ENCODE results near the gene PMVK. TPM values are rescaled to one million over a fixed set of nuclear protein-coding genes. Genes with fewer than 3 reads are reported as not detected.

PMVK gene
- total RNA-seq, 1 experiment from 2014 or later = 26.3 TPM

DNA sequence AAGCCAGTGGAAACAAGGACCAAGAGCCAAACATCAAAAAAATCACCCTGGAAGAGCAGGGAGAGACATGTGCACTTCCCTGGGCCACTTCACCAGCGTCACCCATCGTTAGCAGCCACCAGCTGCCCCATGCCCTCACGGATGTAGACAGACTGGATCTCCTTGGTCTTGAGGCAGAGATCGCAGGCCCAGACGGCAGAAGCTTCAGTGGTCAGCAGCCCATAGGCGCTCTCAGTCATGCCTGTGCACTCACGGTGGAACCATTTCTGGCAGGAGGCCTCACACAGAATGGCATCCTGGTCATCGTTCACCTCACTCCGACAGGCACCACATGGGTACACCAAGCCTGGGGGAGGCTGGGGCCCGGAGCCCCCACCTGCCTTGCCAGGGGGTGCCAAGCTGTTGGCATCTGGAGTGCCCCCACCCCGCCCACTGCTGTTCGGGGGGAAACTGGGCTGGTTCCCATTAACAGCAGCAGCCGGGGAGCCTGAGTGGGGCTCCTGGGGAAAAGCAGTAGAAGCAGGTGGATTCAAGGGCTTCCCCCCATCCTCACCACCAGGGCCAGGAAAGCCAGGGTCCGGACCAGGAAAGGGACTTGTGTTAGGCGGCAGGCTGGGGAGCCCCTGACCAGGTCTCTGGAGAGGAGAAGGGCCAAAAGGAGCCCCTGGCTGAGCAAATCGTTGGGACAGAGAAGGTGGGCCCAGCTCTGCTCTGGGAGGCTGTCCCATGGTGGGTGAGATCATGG lies 22.3 kb upstream of the PMVK start:
- Mint-ChIP-seq H3K27ac (no peak overlapping the region; a peak in 1 of 7 replicates), H3K4me1 (peaks cover 63 to 69% of the 10 kb centered on the region in 2 experiments), H3K27me3 (ENCODE audit: low read depth) (no peaks in the 10 kb centered on the region), H3K9me3 (no peaks in the 10 kb centered on the region), H3K4me3 (peak overlapping the region in 1 of 2 experiments; percentile 46; a peak in 2 of 5 replicates), H3K36me3 (ENCODE audit: insufficient read depth in 1 of 3, low read depth in 3 of 3) (peaks cover 14 to 44% (median 32%) of the 10 kb centered on the region in 3 experiments; a peak in 6 of 7 replicates)
- no peak overlapping the region for H3K27ac ChIP-seq (ENCODE audit: insufficient read length, low read depth, low read length)
- DNase-seq = no peak
- H2BK5ac ChIP-seq (ENCODE audit: insufficient read length, low read length) = no peak overlapping the region
- no peak overlapping the region for H3K4me2 ChIP-seq (ENCODE audit: insufficient read depth, insufficient read length, low read length)
- no peak overlapping the region for H3T11ph ChIP-seq (ENCODE audit: low read length)
- H3K23ac ChIP-seq (ENCODE audit: insufficient read length, low read depth, low read length) = no peak overlapping the region
- no peaks in the 10 kb centered on the region for H4K20me1 ChIP-seq (ENCODE audit: control insufficient read depth, insufficient read depth, insufficient read length)
- no peaks in the 10 kb centered on the region for H3K79me1 ChIP-seq (ENCODE audit: insufficient read depth, low read depth, low read length, poor library complexity, severe bottlenecking)
- H3K14ac ChIP-seq (ENCODE audit: insufficient read depth, low read length) = no peak overlapping the region
- no peaks in the 10 kb centered on the region for H3K27me3 ChIP-seq (ENCODE audit: insufficient read depth, low read length)
- H3K79me2 ChIP-seq (ENCODE audit: insufficient read depth, low read length) = no peaks in the 10 kb centered on the region; the same call in 1 of the 2 replicates
- no peak overlapping the region for H2BK120ac ChIP-seq (ENCODE audit: low read depth, low read length, poor library complexity, severe bottlenecking)
- no peak overlapping the region for H2BK12ac ChIP-seq (ENCODE audit: insufficient read length, low read depth, low read length)
- H3K9me3 ChIP-seq (ENCODE audit: control insufficient read depth, low read depth, low read length) = no peaks in the 10 kb centered on the region
- H3K4ac ChIP-seq (ENCODE audit: low read depth, low read length) = no peak overlapping the region
- no peak overlapping the region for H2BK20ac ChIP-seq (ENCODE audit: low read depth, low read length, poor library complexity, severe bottlenecking)
- H3K9ac ChIP-seq (ENCODE audit: extremely low read depth, insufficient read length, low read length) = no peak overlapping the region
- H2AK5ac ChIP-seq (ENCODE audit: insufficient read length, low read length) = no peak overlapping the region
- no peak overlapping the region for H4K91ac ChIP-seq (ENCODE audit: insufficient read length, low read depth, low read length)
- H2BK15ac ChIP-seq (ENCODE audit: low read depth, low read length) = no peak overlapping the region
- no peak overlapping the region for H3K56ac ChIP-seq (ENCODE audit: insufficient read length, low read depth, low read length)
- no peak overlapping the region for H3K18ac ChIP-seq (ENCODE audit: insufficient read length, low read depth, low read length)
- H2AFZ ChIP-seq (ENCODE audit: low read length) = no peak overlapping the region
- peaks cover 6% of the 10 kb centered on the region; the same call in 1 of the 2 replicates for H3K4me1 ChIP-seq (ENCODE audit: insufficient read depth, low read length)
- H4K8ac ChIP-seq (replicated peaks; ENCODE audit: insufficient read length, low read depth, low read length) = no peak overlapping the region
- H3K23me2 ChIP-seq (ENCODE audit: insufficient read length, low read depth, low read length, poor library complexity, severe bottlenecking) = peaks cover 16% of the 10 kb centered on the region
- WGBS (ENCODE audit: extremely low coverage, insufficient read length, low lambda C conversion rate) = no CpG with 5 or more reads among the region's 16 CpGs
- TF ChIP-seq CTCF (conservative IDR thresholded peaks at IDR 0.05) = no peak
- no peak overlapping the region for H4K5ac ChIP-seq (ENCODE audit: insufficient read length, low read depth, low read length)

Data from H9 (cell line).